Neural crest cell (in vitro differentiated cells): ENCODE measurements around the gene FBN2. TPM values are rescaled to one million over a fixed set of nuclear protein-coding genes. Genes with fewer than 3 reads are reported as not detected.
"Not testable (repeated sequence)": the region's sequence is repeated elsewhere in the genome, so short reads cannot be mapped to it uniquely, and the experiment has no call there.

Experiments
- DNase-seq: peaks from one replicate; pipeline ENCODE4 v3.0.0; 2021; ENCODE audit warnings: low read depth, mixed read lengths, low spot score
- H3K27ac Mint-ChIP-seq: one replicate; pipeline ENCODE4 v1.8.0; 2021; ENCODE audit warnings: mild to moderate bottlenecking, mixed read lengths; ENCODE audit not compliant: unreplicated experiment
- H3K27me3 Mint-ChIP-seq: 2 replicates; pipeline ENCODE4 v1.8.0; 2021; ENCODE audit warnings: low read depth, mild to moderate bottlenecking, mixed read lengths
- H3K36me3 Mint-ChIP-seq: 2 replicates; pipeline ENCODE4 v1.8.0; 2021; ENCODE audit warnings: low read depth, mild to moderate bottlenecking, mixed read lengths
- H3K4me1 Mint-ChIP-seq: 2 replicates; pipeline ENCODE4 v1.8.0; 2021; ENCODE audit warnings: mixed read lengths
- H3K4me3 Mint-ChIP-seq: one replicate; pipeline ENCODE4 v1.8.0; 2021; ENCODE audit warnings: mild to moderate bottlenecking, mixed read lengths
- H3K9me3 Mint-ChIP-seq: 2 replicates; pipeline ENCODE4 v1.8.0; 2021; ENCODE audit warnings: mixed read lengths
- CTCF ChIP-seq: fragments of 200-600 bp; sonication (generic); conservative IDR thresholded peaks from 2 replicates; pipeline ENCODE4 v1.5.0; 2021; ENCODE audit warnings: antibody characterized with exemption, mild to moderate bottlenecking
- total RNA-seq: library from RNA; stranded (reverse); gene quantifications from 2 replicates; pipeline ENCODE4 v1.2.1, GENCODE V29; 2021

FBN2 gene
- total RNA-seq, 1 donor from 2014 or later = 58.3 TPM

GRCh38 chr5:128522336-128522735 is 15.7 kb downstream of the FBN2 start:
- TF ChIP-seq CTCF = no peak
- Mint-ChIP-seq H3K9me3 (no peaks in the 10 kb centered on the region), H3K27me3 (no peaks in the 10 kb centered on the region), H3K4me3 (no peak overlapping the region), H3K36me3 (peaks cover 30% of the 10 kb centered on the region), H3K4me1 (no peaks in the 10 kb centered on the region), H3K27ac (no peak overlapping the region)
- DNase-seq = no peak

- no peaks in the 10 kb centered on the region for H3K4me1 Mint-ChIP-seq
- H3K27me3 Mint-ChIP-seq = no peaks in the 10 kb centered on the region
- no peaks in the 10 kb centered on the region for H3K9me3 Mint-ChIP-seq
- TF ChIP-seq CTCF = no peak
- no peak overlapping the region for H3K27ac Mint-ChIP-seq
- no peak for DNase-seq
- peaks cover 27% of the 10 kb centered on the region for H3K36me3 Mint-ChIP-seq
- no peak overlapping the region for H3K4me3 Mint-ChIP-seq
Observed at GRCh38 chr5:128519827-128520226, 18.2 kb downstream of the FBN2 start.

- Mint-ChIP-seq H3K9me3 (no peaks in the 10 kb centered on the region), H3K4me1 (peaks cover 4% of the 10 kb centered on the region), H3K36me3 (peaks cover 25% of the 10 kb centered on the region), H3K27ac (no peak overlapping the region), H3K27me3 (no peaks in the 10 kb centered on the region), H3K4me3 (no peak overlapping the region)
- no peak for DNase-seq
- no peak for TF ChIP-seq CTCF
Observed at GRCh38 chr5:128516978-128517377, 21.1 kb downstream of the FBN2 start.

DNA sequence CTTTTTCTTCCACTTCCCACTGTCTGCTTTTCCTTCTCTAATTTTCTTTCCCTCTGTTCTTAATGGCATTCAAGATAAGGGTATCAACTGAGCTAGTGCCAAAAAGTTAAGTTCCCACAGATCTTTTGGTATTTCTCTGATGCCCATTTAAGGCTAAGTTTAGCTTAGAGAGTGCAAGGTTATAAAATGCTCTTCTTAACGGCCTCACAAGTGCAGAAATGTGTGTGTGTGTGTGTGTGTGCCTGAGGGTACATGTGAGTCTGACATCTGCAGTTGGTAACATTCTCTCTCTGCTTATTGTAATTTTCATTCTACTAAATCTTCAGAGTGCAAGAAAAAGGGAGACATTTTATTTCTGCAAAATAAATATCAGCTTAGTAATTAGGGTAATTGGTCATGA is 24.2 kb downstream of the FBN2 start:
- Mint-ChIP-seq H3K4me1 (peaks cover 4% of the 10 kb centered on the region), H3K27ac (no peak overlapping the region), H3K36me3 (peaks cover 22% of the 10 kb centered on the region), H3K4me3 (no peak overlapping the region), H3K27me3 (no peaks in the 10 kb centered on the region), H3K9me3 (no peaks in the 10 kb centered on the region)
- TF ChIP-seq CTCF = no peak
- no peak for DNase-seq

GRCh38 chr5:128512894-128513293 is 25.2 kb downstream of the FBN2 start:
- H3K4me3 Mint-ChIP-seq = no peak overlapping the region
- no peak for TF ChIP-seq CTCF
- no peak for DNase-seq
- no peak overlapping the region for H3K27ac Mint-ChIP-seq
- peaks cover 5% of the 10 kb centered on the region for H3K9me3 Mint-ChIP-seq
- H3K4me1 Mint-ChIP-seq = peaks cover 4% of the 10 kb centered on the region
- peaks cover 19% of the 10 kb centered on the region for H3K36me3 Mint-ChIP-seq
- no peaks in the 10 kb centered on the region for H3K27me3 Mint-ChIP-seq

GRCh38 chr5:128506643-128507042 is 31.4 kb downstream of the FBN2 start:
- H3K36me3 Mint-ChIP-seq = peaks cover 54% of the 10 kb centered on the region

DNA sequence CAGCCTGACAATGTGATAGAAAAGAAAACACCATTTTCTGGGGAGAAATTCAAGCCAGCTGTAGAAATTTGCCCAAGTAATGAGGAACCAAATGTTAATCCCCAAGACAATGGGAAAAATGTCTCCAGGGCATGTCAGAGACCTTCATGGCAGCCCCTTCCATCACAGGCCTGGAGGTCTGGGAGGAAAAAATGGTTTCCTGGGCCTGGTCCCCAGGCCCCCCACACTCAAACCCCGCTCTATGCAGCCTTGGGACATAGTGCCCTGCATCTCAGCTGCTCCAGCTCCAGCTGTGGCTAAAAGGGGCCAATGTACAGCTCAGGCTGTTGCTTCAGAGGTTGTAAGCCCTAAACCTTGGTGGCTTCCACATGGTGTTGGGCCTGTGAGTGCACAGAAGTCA is 34.3 kb downstream of the FBN2 start:
- DNase-seq, H3K27me3 Mint-ChIP-seq, H3K27ac Mint-ChIP-seq, H3K4me1 Mint-ChIP-seq, H3K4me3 Mint-ChIP-seq: not testable (repeated sequence)
- H3K9me3 Mint-ChIP-seq = peaks cover 28% of the 10 kb centered on the region
- peaks cover 48% of the 10 kb centered on the region for H3K36me3 Mint-ChIP-seq

More at GRCh38 chr5:128506643-128507042, 31.4 kb downstream of the FBN2 start:
- Mint-ChIP-seq H3K27ac (no peak overlapping the region), H3K9me3 (peaks cover 28% of the 10 kb centered on the region), H3K4me3 (no peak overlapping the region), H3K27me3 (no peaks in the 10 kb centered on the region), H3K4me1 (no peaks in the 10 kb centered on the region)
- TF ChIP-seq CTCF = no peak
- DNase-seq = no peak
